Chondrocyte (in vitro differentiated cells): ENCODE results near the gene CTNNA1. TPM values are rescaled to one million over a fixed set of nuclear protein-coding genes. Genes with fewer than 3 reads are reported as not detected.

Source experiments
- DNase-seq: peaks from one replicate; pipeline ENCODE4 v3.0.0; 2021; ENCODE audit warnings: mixed read lengths, low spot score
- H3K27ac Mint-ChIP-seq: one replicate; pipeline ENCODE4 v1.8.0; 2021; ENCODE audit warnings: mild to moderate bottlenecking, moderate library complexity, mixed read lengths; ENCODE audit not compliant: unreplicated experiment
- H3K27me3 Mint-ChIP-seq: 2 replicates; pipeline ENCODE4 v1.8.0; 2021; ENCODE audit warnings: low read depth, mixed read lengths
- H3K36me3 Mint-ChIP-seq: 2 replicates; pipeline ENCODE4 v1.8.0; 2021; ENCODE audit warnings: low read depth, mixed read lengths
- H3K4me1 Mint-ChIP-seq: 2 replicates; pipeline ENCODE4 v1.8.0; 2021; ENCODE audit warnings: low read depth, mild to moderate bottlenecking, mixed read lengths
- H3K4me3 Mint-ChIP-seq: one replicate; pipeline ENCODE4 v1.8.0; 2021; ENCODE audit warnings: mild to moderate bottlenecking, moderate library complexity, mixed read lengths; ENCODE audit not compliant: unreplicated experiment
- H3K9me3 Mint-ChIP-seq: 2 replicates; pipeline ENCODE4 v1.8.0; 2021; ENCODE audit warnings: low read depth, mixed read lengths
- CTCF ChIP-seq: fragments of 200-600 bp; sonication (generic); IDR thresholded peaks from 2 replicates; pipeline ENCODE4 v1.5.0; 2021; ENCODE audit warnings: antibody characterized with exemption, mild to moderate bottlenecking, moderate library complexity
- total RNA-seq: library from RNA; stranded (reverse); gene quantifications from 3 replicates; pipeline ENCODE4 v1.2.1, GENCODE V29; 2021

CTNNA1 gene
- total RNA-seq, 1 donor from 2014 or later: 397 TPM

DNA sequence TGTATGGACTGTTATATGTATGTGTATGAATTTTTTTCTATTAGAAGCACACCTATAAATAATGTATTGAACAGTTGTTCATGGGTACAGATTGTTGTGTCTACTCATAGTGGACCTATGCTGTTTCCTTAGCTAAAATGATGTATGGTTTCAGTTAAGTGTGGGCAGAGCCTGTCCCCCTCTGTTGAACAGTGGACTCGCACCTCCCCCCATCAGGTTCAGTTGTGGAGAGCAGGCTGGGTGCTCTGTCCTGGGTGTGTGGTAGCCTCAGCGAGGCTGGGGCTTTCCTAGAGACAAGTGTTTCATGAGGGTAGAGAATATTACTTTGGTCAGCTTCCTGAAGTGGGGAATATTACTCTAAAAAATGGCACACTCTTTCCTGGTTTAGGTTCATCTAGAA, 169.3 kb downstream of the CTNNA1 start:
- Mint-ChIP-seq H3K9me3 (no peaks in the 10 kb centered on the region), H3K36me3 (peaks cover 31% of the 10 kb centered on the region), H3K27ac (peak overlapping the region; percentile 28), H3K27me3 (no peaks in the 10 kb centered on the region), H3K4me1 (peaks cover 29% of the 10 kb centered on the region), H3K4me3 (no peak overlapping the region)
- DNase-seq: no peak
- no peak for TF ChIP-seq CTCF

DNA sequence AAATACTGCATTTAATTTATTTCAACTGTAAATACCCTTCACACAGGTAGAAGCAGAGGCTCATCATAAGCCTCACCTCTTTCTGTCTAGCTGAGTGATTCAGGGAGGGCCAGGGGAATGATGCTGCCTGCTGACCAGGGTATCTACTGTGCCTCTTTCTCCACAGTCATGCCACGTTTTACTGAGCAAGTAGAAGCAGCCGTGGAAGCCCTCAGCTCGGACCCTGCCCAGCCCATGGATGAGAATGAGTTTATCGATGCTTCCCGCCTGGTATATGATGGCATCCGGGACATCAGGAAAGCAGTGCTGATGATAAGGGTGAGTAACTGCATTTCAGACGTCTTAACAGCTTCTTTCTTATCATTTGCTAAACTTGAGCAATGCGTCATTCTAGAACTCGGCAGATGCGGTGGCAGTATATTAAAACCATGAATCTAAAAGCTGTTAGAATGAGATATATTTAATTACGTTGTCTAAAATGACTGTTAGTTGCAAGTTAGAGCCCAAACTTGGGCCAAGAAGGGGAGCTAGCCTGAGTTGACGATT, 171.9 kb downstream of the CTNNA1 start:
- H3K4me1 Mint-ChIP-seq: peaks cover 24% of the 10 kb centered on the region
- H3K9me3 Mint-ChIP-seq: no peaks in the 10 kb centered on the region
- H3K4me3 Mint-ChIP-seq: no peak overlapping the region
- no peak for TF ChIP-seq CTCF
- H3K27ac Mint-ChIP-seq: no peak overlapping the region
- H3K36me3 Mint-ChIP-seq: peaks cover 40% of the 10 kb centered on the region
- no peak for DNase-seq
- no peaks in the 10 kb centered on the region for H3K27me3 Mint-ChIP-seq

GRCh38 chr5:138926257-138926656, 173.0 kb downstream of the CTNNA1 start:
- H3K36me3 Mint-ChIP-seq: peaks cover 49% of the 10 kb centered on the region

GRCh38 chr5:138926688-138927448, 173.6 kb downstream of the CTNNA1 start:
- Mint-ChIP-seq H3K27me3 (no peaks in the 10 kb centered on the region), H3K4me3 (no peak overlapping the region), H3K4me1 (peaks cover 17% of the 10 kb centered on the region), H3K36me3 (peaks cover 54% of the 10 kb centered on the region), H3K27ac (peak overlapping the region; percentile 38), H3K9me3 (no peaks in the 10 kb centered on the region)
- no peak for TF ChIP-seq CTCF
- no peak for DNase-seq

More at GRCh38 chr5:138926257-138926656, 173.0 kb downstream of the CTNNA1 start:
- Mint-ChIP-seq H3K4me3 (no peak overlapping the region), H3K27me3 (no peaks in the 10 kb centered on the region), H3K4me1 (peaks cover 21% of the 10 kb centered on the region), H3K9me3 (no peaks in the 10 kb centered on the region), H3K27ac (no peak overlapping the region)
- no peak for TF ChIP-seq CTCF
- DNase-seq: no peak

DNA sequence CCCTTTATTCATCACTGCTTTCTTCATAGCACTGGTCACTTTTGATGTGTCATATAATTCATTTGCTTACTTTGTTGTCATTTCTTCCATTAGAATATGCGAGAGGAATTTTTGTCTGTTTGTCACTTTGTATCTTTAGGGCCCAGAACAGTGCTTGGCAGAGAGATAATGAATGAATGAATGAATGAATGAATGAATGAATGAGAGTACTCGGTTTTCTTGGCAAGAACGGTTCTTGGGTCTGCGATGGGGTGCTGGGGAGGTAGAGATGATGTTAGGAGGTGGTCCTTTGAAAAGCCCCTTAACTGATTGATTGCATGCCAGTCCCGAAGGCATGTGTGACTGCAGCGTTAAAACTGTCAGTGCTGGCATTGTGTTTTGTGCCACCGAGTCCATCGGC, 174.3 kb downstream of the CTNNA1 start:
- Mint-ChIP-seq H3K27me3 (no peaks in the 10 kb centered on the region), H3K36me3 (peaks cover 60% of the 10 kb centered on the region), H3K9me3 (no peaks in the 10 kb centered on the region), H3K27ac (no peak overlapping the region), H3K4me3 (no peak overlapping the region), H3K4me1 (peaks cover 17% of the 10 kb centered on the region)
- no peak for DNase-seq
- no peak for TF ChIP-seq CTCF
